ENCODE measurements around the gene TMEM164.

The TMEM164 gene

GRCh38 chrX:110182362-110182761 is 179.4 kb downstream of the TMEM164 start:
- Histone ChIP-seq H3K27ac (ENCODE audit: low read length) (no peak overlapping the region), H3K9ac (ENCODE audit: low read length) (no peak overlapping the region), H3F3A (ENCODE audit: insufficient read depth, low read length) (no peaks in the 10 kb centered on the region), H3K4me3 (ENCODE audit: low read length) (no peak overlapping the region), H3K79me2 (ENCODE audit: low read length) (no peaks in the 10 kb centered on the region), H3K9me3 (replicated peaks; ENCODE audit: insufficient read depth, low read length) (no peaks in the 10 kb centered on the region), H4K20me1 (ENCODE audit: insufficient read depth, low read length) (no peaks in the 10 kb centered on the region), H3K4me2 (ENCODE audit: low read depth, low read length) (no peak overlapping the region), H3K27me3 (replicated peaks; ENCODE audit: insufficient read depth, low read length) (no peaks in the 10 kb centered on the region), H2AFZ (ENCODE audit: low read length) (no peak overlapping the region), H3K36me3 (replicated peaks; ENCODE audit: insufficient read depth, low read length) (0 out of 2 replicates have a peak, but pooled peaks cover 2% of the 10 kb centered on the region), H3K9me2 (replicated peaks; ENCODE audit: insufficient read depth, low read length) (no peaks in the 10 kb centered on the region), H3K4me1 (ENCODE audit: low read length) (no peaks in the 10 kb centered on the region)
- DNase-seq, result no peak
- TF ChIP-seq EZH2 (optimal IDR thresholded peaks at IDR 0.05; ENCODE audit: low read depth, low read length) (no peak), EZH2phosphoT487 (IDR thresholded peaks at IDR 0.05; ENCODE audit: low read length) (no peak), CTCF (IDR thresholded peaks at IDR 0.05; ENCODE audit: low read length) (no peak)

- Histone ChIP-seq H3K79me2 (ENCODE audit: low read length) (no peaks in the 10 kb centered on the region), H3K27ac (ENCODE audit: low read length) (no peak overlapping the region), H3K4me2 (ENCODE audit: low read depth, low read length) (no peak overlapping the region), H3K4me3 (ENCODE audit: low read length) (no peak overlapping the region), H3K9ac (ENCODE audit: low read length) (no peak overlapping the region), H3K9me2 (replicated peaks; ENCODE audit: insufficient read depth, low read length) (no peaks in the 10 kb centered on the region), H4K20me1 (ENCODE audit: insufficient read depth, low read length) (no peaks in the 10 kb centered on the region), H3K27me3 (replicated peaks; ENCODE audit: insufficient read depth, low read length) (no peaks in the 10 kb centered on the region), H2AFZ (ENCODE audit: low read length) (no peak overlapping the region), H3K4me1 (ENCODE audit: low read length) (no peaks in the 10 kb centered on the region), H3K9me3 (replicated peaks; ENCODE audit: insufficient read depth, low read length) (no peaks in the 10 kb centered on the region), H3F3A (ENCODE audit: insufficient read depth, low read length) (no peaks in the 10 kb centered on the region), H3K36me3 (replicated peaks; ENCODE audit: insufficient read depth, low read length) (0 out of 2 replicates have a peak, but pooled peaks cover 2% of the 10 kb centered on the region)
- no peak for DNase-seq
- TF ChIP-seq EZH2phosphoT487 (IDR thresholded peaks at IDR 0.05; ENCODE audit: low read length) (no peak), CTCF (IDR thresholded peaks at IDR 0.05; ENCODE audit: low read length) (no peak), EZH2 (optimal IDR thresholded peaks at IDR 0.05; ENCODE audit: low read depth, low read length) (no peak)
Measured at GRCh38 chrX:110182865-110183264, 180.0 kb downstream of the TMEM164 start.

GRCh38 chrX:110183314-110183713 is 180.4 kb downstream of the TMEM164 start:
- Histone ChIP-seq H3K9ac (ENCODE audit: low read length) (no peak overlapping the region), H3K4me3 (ENCODE audit: low read length) (no peak overlapping the region), H3K79me2 (ENCODE audit: low read length) (no peaks in the 10 kb centered on the region), H3K36me3 (replicated peaks; ENCODE audit: insufficient read depth, low read length) (0 out of 2 replicates have a peak, but pooled peaks cover 2% of the 10 kb centered on the region), H2AFZ (ENCODE audit: low read length) (no peak overlapping the region), H3K9me3 (replicated peaks; ENCODE audit: insufficient read depth, low read length) (no peaks in the 10 kb centered on the region), H3K4me1 (ENCODE audit: low read length) (no peaks in the 10 kb centered on the region), H3K27me3 (replicated peaks; ENCODE audit: insufficient read depth, low read length) (no peaks in the 10 kb centered on the region), H4K20me1 (ENCODE audit: insufficient read depth, low read length) (no peaks in the 10 kb centered on the region), H3K4me2 (ENCODE audit: low read depth, low read length) (no peak overlapping the region), H3K9me2 (replicated peaks; ENCODE audit: insufficient read depth, low read length) (no peaks in the 10 kb centered on the region), H3K27ac (ENCODE audit: low read length) (no peak overlapping the region), H3F3A (ENCODE audit: insufficient read depth, low read length) (no peaks in the 10 kb centered on the region)
- TF ChIP-seq EZH2phosphoT487 (IDR thresholded peaks at IDR 0.05; ENCODE audit: low read length) (no peak), CTCF (IDR thresholded peaks at IDR 0.05; ENCODE audit: low read length) (no peak), EZH2 (optimal IDR thresholded peaks at IDR 0.05; ENCODE audit: low read depth, low read length) (no peak)
- DNase-seq, result no peak

Measured in MM.1S (cell line).